Measurements from ENCODE around the gene METTL9.

METTL9 gene

GRCh38 chr16:21703156-21703555 is 103.8 kb downstream of the METTL9 start:
- no peaks in the 10 kb centered on the region for H3K9me3 ChIP-seq (ENCODE audit: control insufficient read depth, insufficient read depth, low read depth, low read length)
- TF ChIP-seq ZBTB21 (tag by site-specific recombination; IDR thresholded peaks at IDR 0.05): peak; percentile 69
- no peak for TF ChIP-seq SP7 (tag by site-specific recombination; IDR thresholded peaks at IDR 0.05)
- TF ChIP-seq, protein P1, sequence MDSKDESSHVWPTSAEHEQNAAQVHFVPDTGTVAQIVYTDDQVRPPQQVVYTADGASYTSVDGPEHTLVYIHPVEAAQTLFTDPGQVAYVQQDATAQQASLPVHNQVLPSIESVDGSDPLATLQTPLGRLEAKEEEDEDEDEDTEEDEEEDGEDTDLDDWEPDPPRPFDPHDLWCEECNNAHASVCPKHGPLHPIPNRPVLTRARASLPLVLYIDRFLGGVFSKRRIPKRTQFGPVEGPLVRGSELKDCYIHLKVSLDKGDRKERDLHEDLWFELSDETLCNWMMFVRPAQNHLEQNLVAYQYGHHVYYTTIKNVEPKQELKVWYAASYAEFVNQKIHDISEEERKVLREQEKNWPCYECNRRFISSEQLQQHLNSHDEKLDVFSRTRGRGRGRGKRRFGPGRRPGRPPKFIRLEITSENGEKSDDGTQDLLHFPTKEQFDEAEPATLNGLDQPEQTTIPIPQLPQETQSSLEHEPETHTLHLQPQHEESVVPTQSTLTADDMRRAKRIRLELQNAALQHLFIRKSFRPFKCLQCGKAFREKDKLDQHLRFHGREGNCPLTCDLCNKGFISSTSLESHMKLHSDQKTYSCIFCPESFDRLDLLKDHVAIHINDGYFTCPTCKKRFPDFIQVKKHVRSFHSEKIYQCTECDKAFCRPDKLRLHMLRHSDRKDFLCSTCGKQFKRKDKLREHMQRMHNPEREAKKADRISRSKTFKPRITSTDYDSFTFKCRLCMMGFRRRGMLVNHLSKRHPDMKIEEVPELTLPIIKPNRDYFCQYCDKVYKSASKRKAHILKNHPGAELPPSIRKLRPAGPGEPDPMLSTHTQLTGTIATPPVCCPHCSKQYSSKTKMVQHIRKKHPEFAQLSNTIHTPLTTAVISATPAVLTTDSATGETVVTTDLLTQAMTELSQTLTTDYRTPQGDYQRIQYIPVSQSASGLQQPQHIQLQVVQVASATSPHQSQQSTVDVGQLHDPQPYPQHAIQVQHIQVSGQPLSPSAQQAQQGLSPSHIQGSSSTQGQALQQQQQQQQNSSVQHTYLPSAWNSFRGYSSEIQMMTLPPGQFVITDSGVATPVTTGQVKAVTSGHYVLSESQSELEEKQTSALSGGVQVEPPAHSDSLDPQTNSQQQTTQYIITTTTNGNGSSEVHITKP (tag by site-specific recombination; IDR thresholded peaks at IDR 0.05): peak; percentile 27; the same call in 1 of the 2 replicates
- TF ChIP-seq ZNF157 (tag by site-specific recombination; IDR thresholded peaks at IDR 0.05): no peak
- TF ChIP-seq, protein P2, sequence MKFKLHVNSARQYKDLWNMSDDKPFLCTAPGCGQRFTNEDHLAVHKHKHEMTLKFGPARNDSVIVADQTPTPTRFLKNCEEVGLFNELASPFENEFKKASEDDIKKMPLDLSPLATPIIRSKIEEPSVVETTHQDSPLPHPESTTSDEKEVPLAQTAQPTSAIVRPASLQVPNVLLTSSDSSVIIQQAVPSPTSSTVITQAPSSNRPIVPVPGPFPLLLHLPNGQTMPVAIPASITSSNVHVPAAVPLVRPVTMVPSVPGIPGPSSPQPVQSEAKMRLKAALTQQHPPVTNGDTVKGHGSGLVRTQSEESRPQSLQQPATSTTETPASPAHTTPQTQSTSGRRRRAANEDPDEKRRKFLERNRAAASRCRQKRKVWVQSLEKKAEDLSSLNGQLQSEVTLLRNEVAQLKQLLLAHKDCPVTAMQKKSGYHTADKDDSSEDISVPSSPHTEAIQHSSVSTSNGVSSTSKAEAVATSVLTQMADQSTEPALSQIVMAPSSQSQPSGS (tag by site-specific recombination; IDR thresholded peaks at IDR 0.05; ENCODE audit: low read depth): peak; percentile 84
- TF ChIP-seq MEIS1 (CRISPR knock-in tag; IDR thresholded peaks at IDR 0.05; ENCODE audit: borderline replicate concordance): no peak
- peak; percentile 53 for TF ChIP-seq ZNF629 (tag by site-specific recombination; IDR thresholded peaks at IDR 0.05)
- no peak overlapping the region for H3K27ac ChIP-seq (ENCODE audit: extremely low read depth, low read depth, low read length)
- no peaks in the 10 kb centered on the region for H3K4me1 ChIP-seq (ENCODE audit: control insufficient read depth, insufficient read depth, low read length)
- ChIA-PET POLR2A (no interaction called here), CTCF (interaction anchor here (0.7 to 0.9 kb wide), 2 partner anchors 19 to 46 kb away, joined by 3 read pairs; no protein-coding TSS in a partner anchor)
- no peak overlapping the region for H3K4me3 ChIP-seq (ENCODE audit: low read depth, low read length)
- H3K36me3 ChIP-seq (ENCODE audit: control insufficient read depth in 2 of 2, insufficient read depth in 1 of 2, low read length in 2 of 2): no peaks in the 10 kb centered on the region

GRCh38 chr16:21703589-21704174 is 104.3 kb downstream of the METTL9 start:
- POLR2A ChIA-PET: no interaction called here
- Histone ChIP-seq H3K4me1 (ENCODE audit: control insufficient read depth, insufficient read depth, low read length) (no peaks in the 10 kb centered on the region), H3K9me3 (ENCODE audit: control insufficient read depth, insufficient read depth, low read depth, low read length) (no peaks in the 10 kb centered on the region), H3K4me3 (ENCODE audit: low read depth, low read length) (no peak overlapping the region), H3K36me3 (ENCODE audit: control insufficient read depth in 2 of 2, insufficient read depth in 1 of 2, low read length in 2 of 2) (no peaks in the 10 kb centered on the region), H3K27ac (ENCODE audit: extremely low read depth, low read depth, low read length) (no peak overlapping the region)
- TF ChIP-seq, protein P3, sequence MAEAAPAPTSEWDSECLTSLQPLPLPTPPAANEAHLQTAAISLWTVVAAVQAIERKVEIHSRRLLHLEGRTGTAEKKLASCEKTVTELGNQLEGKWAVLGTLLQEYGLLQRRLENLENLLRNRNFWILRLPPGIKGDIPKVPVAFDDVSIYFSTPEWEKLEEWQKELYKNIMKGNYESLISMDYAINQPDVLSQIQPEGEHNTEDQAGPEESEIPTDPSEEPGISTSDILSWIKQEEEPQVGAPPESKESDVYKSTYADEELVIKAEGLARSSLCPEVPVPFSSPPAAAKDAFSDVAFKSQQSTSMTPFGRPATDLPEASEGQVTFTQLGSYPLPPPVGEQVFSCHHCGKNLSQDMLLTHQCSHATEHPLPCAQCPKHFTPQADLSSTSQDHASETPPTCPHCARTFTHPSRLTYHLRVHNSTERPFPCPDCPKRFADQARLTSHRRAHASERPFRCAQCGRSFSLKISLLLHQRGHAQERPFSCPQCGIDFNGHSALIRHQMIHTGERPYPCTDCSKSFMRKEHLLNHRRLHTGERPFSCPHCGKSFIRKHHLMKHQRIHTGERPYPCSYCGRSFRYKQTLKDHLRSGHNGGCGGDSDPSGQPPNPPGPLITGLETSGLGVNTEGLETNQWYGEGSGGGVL (tag by site-specific recombination; IDR thresholded peaks at IDR 0.05): no peak
- TF ChIP-seq ZNF10 (tag by site-specific recombination; IDR thresholded peaks at IDR 0.05): no peak
- no peak for TF ChIP-seq ZNF623 (tag by site-specific recombination; IDR thresholded peaks at IDR 0.05)
- CTCF ChIA-PET: interaction anchor here (0.7 to 1.4 kb wide), 2 partner anchors 15 to 47 kb away, joined by 3 to 5 read pairs; no protein-coding TSS in a partner anchor

- CTCF ChIA-PET: interaction anchor here (0.7 to 1.4 kb wide), 2 partner anchors 14 to 48 kb away, joined by 3 to 5 read pairs; no protein-coding TSS in a partner anchor
- POLR2A ChIA-PET: no interaction called here
- Histone ChIP-seq H3K36me3 (ENCODE audit: control insufficient read depth in 2 of 2, insufficient read depth in 1 of 2, low read length in 2 of 2) (no peaks in the 10 kb centered on the region), H3K27ac (ENCODE audit: extremely low read depth, low read depth, low read length) (no peak overlapping the region), H3K9me3 (ENCODE audit: control insufficient read depth, insufficient read depth, low read depth, low read length) (no peaks in the 10 kb centered on the region), H3K4me1 (ENCODE audit: control insufficient read depth, insufficient read depth, low read length) (no peaks in the 10 kb centered on the region), H3K4me3 (ENCODE audit: low read depth, low read length) (no peak overlapping the region)
- TF ChIP-seq ZNF645 (tag by site-specific recombination; IDR thresholded peaks at IDR 0.05) (no peak), ZFP69B (tag by site-specific recombination; IDR thresholded peaks at IDR 0.05) (no peak), YY1 (tag by site-specific recombination; IDR thresholded peaks at IDR 0.05) (no peak), AEBP2 (tag by site-specific recombination; IDR thresholded peaks at IDR 0.05; ENCODE audit: borderline replicate concordance) (no peak), ZNF16 (tag by site-specific recombination; IDR thresholded peaks at IDR 0.05; ENCODE audit: low read depth) (no peak), TRIM28 (IDR thresholded peaks at IDR 0.05; ENCODE audit: borderline replicate concordance, low read length) (no peak), ZNF707 (tag by site-specific recombination; IDR thresholded peaks at IDR 0.05) (no peak), BCL11A (tag by site-specific recombination; IDR thresholded peaks at IDR 0.05; ENCODE audit: low read depth) (no peak), ZFHX2 (tag by site-specific recombination; conservative IDR thresholded peaks at IDR 0.05) (no peak), IKZF3 (tag by site-specific recombination; IDR thresholded peaks at IDR 0.05) (no peak), ZNF521 (tag by site-specific recombination; IDR thresholded peaks at IDR 0.05) (no peak), ZNF610 (tag by site-specific recombination; IDR thresholded peaks at IDR 0.05; ENCODE audit: borderline replicate concordance) (no peak)
These were observed 104.9 kb downstream of the METTL9 start for GRCh38 chr16:21704266-21704665.
